Activated naive CD4-positive, alpha-beta T cell treated with anti-CD3 and anti-CD28 coated beads for 36 hours (primary cell): Measurements from ENCODE around the gene NACC1. TPM values are rescaled to one million over a fixed set of nuclear protein-coding genes. Genes with fewer than 3 reads are reported as not detected.

ENCODE experiments used
- CTCF ChIA-PET: fragments of 350-600 bp; sonication (Branson Sonifier 250); formaldehyde crosslinking; loops from one replicate; lab custom pipeline; 2021; ENCODE audit warnings: antibody characterized with exemption; lab: Charles Lee
- DNase-seq: peaks from one replicate; pipeline ENCODE4 v3.0.0-alpha.2; 2020
- H3K27ac Mint-ChIP-seq: one replicate; pipeline ENCODE4 v1.8.0; 2021; ENCODE audit warnings: mild to moderate bottlenecking, mixed read lengths
- H3K27me3 Mint-ChIP-seq: one replicate; pipeline ENCODE4 v1.8.0; 2021; ENCODE audit warnings: low read depth, mixed read lengths
- H3K36me3 Mint-ChIP-seq: one replicate; pipeline ENCODE4 v1.8.0; 2021; ENCODE audit warnings: low read depth, mixed read lengths
- H3K4me1 Mint-ChIP-seq: one replicate; pipeline ENCODE4 v1.8.0; 2021; ENCODE audit warnings: low read depth, mixed read lengths
- H3K4me3 Mint-ChIP-seq: one replicate; pipeline ENCODE4 v1.8.0; 2021; ENCODE audit warnings: mild to moderate bottlenecking, moderate library complexity, mixed read lengths
- H3K9me3 Mint-ChIP-seq: one replicate; pipeline ENCODE4 v1.8.0; 2021; ENCODE audit warnings: mixed read lengths
- intact Hi-C: fragments of 100-400 bp; cut with micrococcal nuclease; formaldehyde crosslinking; loops from one replicate; pipeline ENCODE4 v1.15.1; 2023
- total RNA-seq, 2 experiments: library from RNA; stranded (reverse); gene quantifications; one replicate each; pipeline ENCODE4 v1.2.3, GENCODE V29; 2021

NACC1 gene
- total RNA-seq, 2 experiments from 2014 or later = 41.3 to 45.0 TPM

GRCh38 chr19:13103581-13104359, 14.3 kb upstream of the NACC1 start:
- Mint-ChIP-seq H3K36me3 (peaks cover 10% of the 10 kb centered on the region), H3K9me3 (no peaks in the 10 kb centered on the region), H3K27ac (peak overlapping the region; percentile 91), H3K4me3 (peak overlapping the region; percentile 84), H3K4me1 (peaks cover 36% of the 10 kb centered on the region), H3K27me3 (peaks cover 2% of the 10 kb centered on the region)
- intact Hi-C loops = loop anchor here (1.0 to 5.0 kb wide), 2 partner anchors 13 to 321 kb away; partner anchors contain the start of gene TRMT1
- DNase-seq = no peak
- CTCF ChIA-PET = interaction anchor here (0.7 to 3.4 kb wide), 10 partner anchors 9 to 544 kb away, joined by 3 to 25 read pairs (median 9); partner anchors contain the start of genes IER2, NACC1 and STX10

- no peaks in the 10 kb centered on the region for H3K9me3 Mint-ChIP-seq
- peaks cover 13% of the 10 kb centered on the region for H3K36me3 Mint-ChIP-seq
- CTCF ChIA-PET = interaction anchor here (0.7 to 3.4 kb wide), 13 partner anchors 9 to 544 kb away, joined by 3 to 25 read pairs (median 5); partner anchors contain the start of genes IER2, NACC1 and STX10
Measured at GRCh38 chr19:13104360-13104847, 13.7 kb upstream of the NACC1 start.

GRCh38 chr19:13104848-13105711, 13.0 kb upstream of the NACC1 start:
- Mint-ChIP-seq H3K27ac (peak overlapping the region; percentile 91), H3K9me3 (no peaks in the 10 kb centered on the region), H3K36me3 (peaks cover 12% of the 10 kb centered on the region), H3K27me3 (no peaks in the 10 kb centered on the region), H3K4me3 (peak overlapping the region; percentile 84), H3K4me1 (peaks cover 26% of the 10 kb centered on the region)
- CTCF ChIA-PET = interaction anchor here (0.7 to 3.4 kb wide), 13 partner anchors 9 to 543 kb away, joined by 3 to 25 read pairs (median 5); partner anchors contain the start of genes IER2, NACC1 and STX10
- DNase-seq = peak; percentile 37
- intact Hi-C loops = loop anchor here (1.0 to 5.0 kb wide), 2 partner anchors 11 to 323 kb away; partner anchors contain the start of gene TRMT1

More at GRCh38 chr19:13104360-13104847, 13.7 kb upstream of the NACC1 start:
- Mint-ChIP-seq H3K27me3 (no peaks in the 10 kb centered on the region), H3K27ac (peak overlapping the region; percentile 91), H3K4me3 (peak overlapping the region; percentile 84), H3K4me1 (peaks cover 33% of the 10 kb centered on the region)
- peak; percentile 72 for DNase-seq
- intact Hi-C loops = loop anchor here (1.0 to 5.0 kb wide), 2 partner anchors 12 to 322 kb away; partner anchors contain the start of gene TRMT1

- CTCF ChIA-PET = no interaction called here
- H3K4me3 Mint-ChIP-seq = no peak overlapping the region
- H3K36me3 Mint-ChIP-seq = peaks cover 17% of the 10 kb centered on the region
- H3K27ac Mint-ChIP-seq = no peak overlapping the region
- intact Hi-C loops = no loop called here
- H3K27me3 Mint-ChIP-seq = no peaks in the 10 kb centered on the region
- H3K9me3 Mint-ChIP-seq = no peaks in the 10 kb centered on the region
- no peak for DNase-seq
- peaks cover 8% of the 10 kb centered on the region for H3K4me1 Mint-ChIP-seq
Measured at GRCh38 chr19:13109361-13110098, 8.5 kb upstream of the NACC1 start.

GRCh38 chr19:13110099-13110610, 7.9 kb upstream of the NACC1 start:
- intact Hi-C loops = no loop called here
- Mint-ChIP-seq H3K27me3 (no peaks in the 10 kb centered on the region), H3K4me1 (peaks cover 10% of the 10 kb centered on the region), H3K4me3 (no peak overlapping the region), H3K9me3 (no peaks in the 10 kb centered on the region), H3K27ac (no peak overlapping the region), H3K36me3 (peaks cover 15% of the 10 kb centered on the region)
- DNase-seq = no peak
- CTCF ChIA-PET = no interaction called here

- Mint-ChIP-seq H3K27me3 (no peaks in the 10 kb centered on the region), H3K4me3 (no peak overlapping the region), H3K4me1 (peaks cover 17% of the 10 kb centered on the region), H3K9me3 (no peaks in the 10 kb centered on the region), H3K27ac (no peak overlapping the region), H3K36me3 (peaks cover 13% of the 10 kb centered on the region)
- intact Hi-C loops = no loop called here
- CTCF ChIA-PET = interaction anchor here (3.5 kb wide), 1 partner anchor 8 kb away, joined by 14 read pairs; no protein-coding TSS in a partner anchor
- no peak for DNase-seq
Measured at GRCh38 chr19:13112555-13112954, 5.5 kb upstream of the NACC1 start.

- Mint-ChIP-seq H3K36me3 (peaks cover 8% of the 10 kb centered on the region), H3K4me1 (peaks cover 38% of the 10 kb centered on the region), H3K27me3 (no peaks in the 10 kb centered on the region), H3K9me3 (no peaks in the 10 kb centered on the region), H3K27ac (peak overlapping the region; percentile 91), H3K4me3 (peak overlapping the region; percentile 97)
- intact Hi-C loops = loop anchor here (1.0 kb wide), 1 partner anchor 12 kb away; no protein-coding TSS in a partner anchor
- no peak for DNase-seq
- CTCF ChIA-PET = interaction anchor here (3.5 kb wide), 1 partner anchor 11 kb away, joined by 14 read pairs; no protein-coding TSS in a partner anchor
Measured at GRCh38 chr19:13115936-13116281, 2.2 kb upstream of the NACC1 start.

GRCh38 chr19:13116282-13117175, 1.5 kb upstream of the NACC1 start, which contains the start of gene TRMT1:
TRMT1 (minus strand) TSS chr19:13116740; CDS start chr19:13116399, 341 bp downstream.
- DNase-seq = peak; percentile 97
- peaks cover 44% of the 10 kb centered on the region for H3K4me1 Mint-ChIP-seq
- peak within 1 kb of the TSS; percentile 91 for H3K27ac Mint-ChIP-seq
- no peaks in the 10 kb centered on the region for H3K27me3 Mint-ChIP-seq
- no peaks in the 10 kb centered on the region for H3K9me3 Mint-ChIP-seq
- peak within 1 kb of the TSS; percentile 97 for H3K4me3 Mint-ChIP-seq
- intact Hi-C loops = loop anchor here (1.0 kb wide), 2 partner anchors 12 to 16 kb away; no protein-coding TSS in a partner anchor
- CTCF ChIA-PET = interaction anchor here (0.8 kb wide), 2 partner anchors 22 to 87 kb away, joined by 3 read pairs; no protein-coding TSS in a partner anchor
- peaks cover 8% of the 10 kb centered on the region for H3K36me3 Mint-ChIP-seq

- H3K27ac Mint-ChIP-seq = peak overlapping the region; percentile 91
- H3K27me3 Mint-ChIP-seq = no peaks in the 10 kb centered on the region
- peaks cover 8% of the 10 kb centered on the region for H3K36me3 Mint-ChIP-seq
- no peak for DNase-seq
- peaks cover 52% of the 10 kb centered on the region for H3K4me1 Mint-ChIP-seq
- H3K9me3 Mint-ChIP-seq = no peaks in the 10 kb centered on the region
- intact Hi-C loops = loop anchor here (1.0 kb wide), 1 partner anchor 17 kb away; no protein-coding TSS in a partner anchor
- CTCF ChIA-PET = interaction anchor here (0.8 to 4.0 kb wide), 3 partner anchors 13 to 88 kb away, joined by 3 to 24 read pairs (median 3); no protein-coding TSS in a partner anchor
- H3K4me3 Mint-ChIP-seq = peak overlapping the region; percentile 97
Measured at GRCh38 chr19:13117176-13117771, 790 bp upstream of the NACC1 start.
